Ammon's horn (tissue), 1 donor: ENCODE data around the gene KRTAP4-5.
"Not testable (repeated sequence)": the region's sequence is repeated elsewhere in the genome, so short reads cannot be mapped to it uniquely, and the experiment has no call there.

Experiments
- DNase-seq: peaks from one replicate; pipeline ENCODE4 v3.0.0-alpha.2; 2016; ENCODE audit warnings: low spot score

The KRTAP4-5 gene

DNA sequence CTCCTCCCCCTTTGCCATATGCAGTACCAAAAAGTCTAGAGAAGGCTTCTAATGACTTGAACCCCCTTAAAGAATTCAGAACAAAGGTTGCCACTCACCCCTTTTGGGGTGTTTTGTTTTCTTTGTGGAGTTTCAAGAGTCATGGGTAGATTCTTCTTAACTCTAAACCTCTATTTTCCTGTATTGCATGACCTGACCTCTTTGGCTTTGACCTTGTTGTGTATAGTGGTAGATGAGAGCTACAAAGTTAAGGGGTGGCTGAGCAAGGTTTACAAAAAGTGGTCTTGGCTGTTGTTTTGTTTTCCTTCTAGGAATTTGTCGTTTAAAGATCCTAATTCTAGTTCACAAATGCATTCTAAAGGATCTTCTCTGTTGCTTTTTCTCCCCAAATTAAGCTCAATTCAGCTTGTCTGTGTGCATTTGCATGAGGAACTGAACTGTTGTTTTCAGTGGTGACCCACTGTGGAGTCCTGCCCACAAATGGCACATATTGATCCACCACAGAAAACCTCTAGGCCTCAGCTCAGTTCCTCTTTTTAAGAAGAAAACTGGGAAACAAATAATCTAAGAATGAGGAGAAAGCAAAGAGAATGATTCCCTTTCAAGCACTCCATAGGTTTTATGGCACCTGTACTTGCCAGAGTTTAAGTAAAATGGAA lies 40.8 kb downstream of the KRTAP4-5 start:
- DNase-seq = not testable (repeated sequence)

DNA sequence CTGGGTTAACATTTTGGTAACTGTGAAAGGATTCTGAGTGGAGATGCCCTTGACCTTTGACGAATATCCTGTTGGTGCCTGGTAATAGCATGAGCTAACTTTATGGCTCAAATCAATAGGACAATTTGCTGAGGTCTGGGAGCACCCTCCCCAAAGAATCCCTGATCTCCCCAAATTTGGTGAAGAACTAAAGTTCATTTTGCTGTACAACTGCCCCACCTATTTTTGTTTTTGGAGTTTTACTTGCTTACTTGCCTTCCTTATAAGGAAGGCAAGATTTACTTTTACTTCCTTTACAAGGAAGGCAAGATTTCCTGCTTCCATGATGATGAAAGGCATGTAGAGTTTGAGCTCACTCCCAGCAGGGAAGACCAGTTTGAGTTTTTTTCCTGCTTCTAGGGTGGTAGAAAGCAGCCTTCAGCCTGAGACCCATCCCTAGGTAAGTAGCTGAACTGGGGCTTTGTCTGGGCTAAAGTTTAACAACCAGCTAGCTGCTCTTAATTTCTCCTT lies 41.6 kb downstream of the KRTAP4-5 start:
- DNase-seq = no peak

DNA sequence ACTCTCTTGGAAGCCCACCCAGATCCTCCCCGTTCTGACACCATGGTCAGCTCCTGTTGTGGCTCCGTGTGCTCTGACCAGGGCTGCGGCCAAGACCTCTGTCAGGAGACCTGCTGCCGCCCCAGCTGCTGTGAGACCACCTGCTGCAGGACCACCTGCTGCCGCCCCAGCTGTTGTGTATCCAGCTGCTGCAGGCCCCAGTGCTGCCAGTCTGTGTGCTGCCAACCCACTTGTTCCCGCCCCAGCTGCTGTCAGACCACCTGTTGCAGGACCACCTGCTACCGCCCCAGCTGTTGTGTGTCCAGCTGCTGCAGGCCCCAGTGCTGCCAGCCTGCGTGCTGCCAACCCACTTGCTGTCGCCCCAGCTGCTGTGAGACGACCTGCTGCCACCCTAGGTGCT lies 44.3 kb downstream of the KRTAP4-5 start, which contains the start of gene KRTAP4-9:
Gene KRTAP4-9, plus strand, starts transcription at position 43 of the 400 bp plus-strand sequence. Its CDS starts 0 bp downstream, at position 43.
- not testable (repeated sequence) for DNase-seq

DNA sequence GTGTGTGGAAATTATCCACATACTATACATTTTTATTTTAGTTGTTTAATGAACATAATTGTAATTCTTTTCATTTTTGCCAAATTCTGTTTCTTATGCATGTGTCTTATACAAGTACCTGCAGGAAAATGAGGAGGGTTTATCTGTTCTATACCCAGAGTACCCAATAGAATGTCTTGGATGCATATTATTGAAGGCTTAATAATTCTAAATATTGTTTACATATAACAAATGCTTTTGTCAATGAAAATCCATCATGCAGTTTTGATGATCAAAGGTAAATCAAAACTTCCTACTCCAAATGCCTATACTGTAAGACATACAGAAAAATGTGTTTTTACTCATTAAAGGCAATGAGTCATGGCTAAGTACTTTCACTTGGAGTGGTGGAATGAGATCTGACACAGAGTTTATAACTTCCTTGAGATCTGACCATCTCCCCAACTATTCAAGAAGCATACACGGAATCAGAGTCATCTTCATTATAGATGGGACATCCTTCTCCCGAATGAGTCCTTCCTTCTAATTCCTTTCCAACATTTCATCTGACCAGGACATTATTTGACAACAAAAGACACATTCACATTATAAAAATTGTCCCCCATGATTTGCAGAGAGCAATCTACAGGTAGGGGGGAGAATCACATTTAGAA lies 45.1 kb downstream of the KRTAP4-5 start:
- not testable (repeated sequence) for DNase-seq

DNA sequence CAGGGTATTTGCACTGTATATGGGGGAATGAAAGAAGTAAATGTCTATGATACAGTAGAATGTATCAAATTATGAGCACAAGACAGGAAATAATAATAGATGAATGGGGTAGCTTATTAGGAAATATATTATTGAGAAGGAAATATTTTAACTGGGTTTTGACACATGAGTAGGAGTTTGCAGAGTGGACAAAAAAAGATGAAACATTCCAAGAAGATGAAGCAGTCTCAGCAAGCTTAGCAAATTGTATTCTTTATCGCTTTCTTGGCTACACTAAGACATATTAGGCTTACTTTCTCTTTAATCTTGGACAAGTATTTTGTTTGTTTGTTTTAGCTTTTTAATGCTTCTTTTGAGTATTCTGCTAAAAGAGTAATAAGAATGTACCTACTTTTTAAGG lies 45.7 kb downstream of the KRTAP4-5 start:
- DNase-seq = no peak

DNA sequence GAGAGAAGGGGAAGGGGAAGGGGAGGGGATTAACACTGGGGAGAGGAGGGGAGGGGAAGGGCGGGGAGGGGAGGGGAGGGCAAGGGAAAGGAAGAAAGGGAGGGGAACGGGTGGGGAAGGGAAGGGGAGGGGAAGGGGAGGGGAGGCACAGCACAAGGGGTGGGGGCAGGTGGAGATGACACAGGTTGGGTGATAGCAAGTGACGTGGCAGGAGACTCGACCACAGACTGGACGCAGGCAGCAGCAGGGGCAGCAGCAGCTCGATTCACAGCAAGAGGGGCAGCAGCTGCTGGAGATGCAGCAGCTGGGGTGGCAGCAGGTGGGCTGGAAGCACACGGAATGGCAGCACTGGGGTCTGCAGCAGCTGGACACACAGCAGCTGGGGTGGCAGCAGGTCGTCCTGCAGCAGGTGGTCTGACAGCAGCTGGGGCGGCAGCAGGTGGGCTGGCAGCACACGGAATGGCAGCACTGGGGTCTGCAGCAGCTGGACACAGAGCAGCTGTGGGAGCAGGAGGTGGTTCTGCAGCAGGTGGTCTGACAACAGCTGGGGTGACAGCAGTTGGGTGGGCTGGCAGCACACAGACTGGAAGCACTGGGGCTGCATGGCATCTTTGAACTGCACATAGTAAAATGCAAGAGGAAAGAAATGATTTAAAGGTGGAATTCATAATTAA lies 47.9 kb downstream of the KRTAP4-5 start, which contains the start of gene KRTAP4-16:
Gene KRTAP4-16, minus strand, starts transcription at position 624 of the 674 bp plus-strand sequence. Its CDS starts 0 bp downstream, at position 624.
- DNase-seq = no peak

DNA sequence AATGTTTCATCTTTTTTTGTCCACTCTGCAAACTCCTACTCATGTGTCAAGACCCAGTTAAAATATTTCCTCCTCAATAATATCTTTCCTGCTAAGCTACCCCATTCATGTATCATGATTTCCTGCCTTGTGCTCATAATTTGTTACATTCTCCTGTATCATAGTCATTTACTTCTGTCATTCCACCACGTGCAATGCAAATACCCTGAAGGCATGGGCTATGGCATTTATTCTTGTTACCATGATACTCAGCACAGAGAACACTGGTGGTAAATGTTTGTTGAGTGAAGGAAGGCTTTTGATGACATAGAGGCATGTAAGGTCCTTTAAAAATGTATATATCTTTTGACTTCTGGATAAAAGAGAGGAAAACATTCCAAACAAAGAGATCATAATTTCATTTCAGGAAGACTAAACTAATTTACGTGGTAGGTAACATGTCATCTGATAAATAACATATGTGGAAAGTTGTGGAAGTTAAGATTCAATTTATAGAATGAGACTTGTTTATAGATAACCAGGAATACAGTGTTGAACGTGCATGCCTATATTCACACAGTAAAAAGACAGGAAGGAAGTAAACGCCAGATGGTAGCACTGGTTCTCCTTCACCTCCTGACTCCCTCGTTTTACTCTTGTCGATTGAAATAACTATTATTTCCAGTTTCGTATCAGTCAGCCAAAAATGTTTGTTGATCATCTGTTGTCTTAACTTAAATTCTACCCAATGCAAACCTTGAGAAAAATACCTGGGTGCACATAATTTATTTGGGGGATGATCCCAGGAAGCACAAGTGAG lies 49.7 kb downstream of the KRTAP4-5 start:
- not testable (repeated sequence) for DNase-seq
